Left forelimb (tissue), 1 donor: Measurements from ENCODE around the gene FAM83D.
"Not testable (repeated sequence)": the region's sequence is repeated elsewhere in the genome, so short reads cannot be mapped to it uniquely, and the experiment has no call there.

Source experiments
- DNase-seq: peaks from one replicate; pipeline ENCODE4 v3.0.0-alpha.2; 2018; ENCODE audit warnings: low spot score

FAM83D gene

GRCh38 chr20:38963745-38964144 lies 37.5 kb downstream of the FAM83D start:
- DNase-seq: no peak

GRCh38 chr20:38965264-38965663 lies 39.0 kb downstream of the FAM83D start:
- no peak for DNase-seq

- no peak for DNase-seq
These were observed 41.9 kb downstream of the FAM83D start for GRCh38 chr20:38968090-38968489.

- no peak for DNase-seq
These were observed 43.5 kb downstream of the FAM83D start for GRCh38 chr20:38969708-38970107.

GRCh38 chr20:38970302-38970701 lies 44.1 kb downstream of the FAM83D start:
- DNase-seq: no peak

GRCh38 chr20:38973107-38973506 lies 46.9 kb downstream of the FAM83D start:
- DNase-seq: no peak

- no peak for DNase-seq
These were observed 47.4 kb downstream of the FAM83D start for GRCh38 chr20:38973645-38974044.

- no peak for DNase-seq
These were observed 49.4 kb downstream of the FAM83D start for GRCh38 chr20:38975539-38976120.

GRCh38 chr20:38979434-38979833 lies 53.2 kb downstream of the FAM83D start:
- no peak for DNase-seq

GRCh38 chr20:38979842-38980241 lies 53.6 kb downstream of the FAM83D start:
- no peak for DNase-seq

- no peak for DNase-seq
These were observed 56.1 kb downstream of the FAM83D start for GRCh38 chr20:38982291-38982690.

GRCh38 chr20:38985060-38985459 lies 58.8 kb downstream of the FAM83D start:
- DNase-seq: no peak

- no peak for DNase-seq
These were observed 59.5 kb downstream of the FAM83D start for GRCh38 chr20:38985603-38986170.

GRCh38 chr20:38986663-38987062 lies 60.4 kb downstream of the FAM83D start:
- DNase-seq: no peak

- no peak for DNase-seq
These were observed 61.6 kb downstream of the FAM83D start for GRCh38 chr20:38987777-38988176.

GRCh38 chr20:38990728-38991127 lies 64.5 kb downstream of the FAM83D start:
- no peak for DNase-seq

- DNase-seq: no peak
These were observed 65.8 kb downstream of the FAM83D start for GRCh38 chr20:38991814-38992704.

- no peak for DNase-seq
These were observed 69.4 kb downstream of the FAM83D start for GRCh38 chr20:38995536-38996044.

- DNase-seq: not testable (repeated sequence)
These were observed 70.6 kb downstream of the FAM83D start for GRCh38 chr20:38996866-38997265.

GRCh38 chr20:38997622-38998021 lies 71.4 kb downstream of the FAM83D start:
- DNase-seq: no peak

- no peak for DNase-seq
These were observed 73.0 kb downstream of the FAM83D start for GRCh38 chr20:38999217-38999616.

GRCh38 chr20:38999965-39000910 lies 74.0 kb downstream of the FAM83D start:
- DNase-seq: no peak
